Measurements from ENCODE around the gene TSHZ2.
"Not testable (repeated sequence)": the region's sequence is repeated elsewhere in the genome, so short reads cannot be mapped to it uniquely, and the experiment has no call there.

Gene TSHZ2

GRCh38 chr20:53084408-53084997, 112.3 kb downstream of the TSHZ2 start:
- H2AFZ ChIP-seq (ENCODE audit: low read depth): no peak overlapping the region
- H3K4me1 ChIP-seq (ENCODE audit: low read depth, poor library complexity, severe bottlenecking): no peaks in the 10 kb centered on the region
- H3K79me2 ChIP-seq (ENCODE audit: insufficient read depth, low read depth): no peaks in the 10 kb centered on the region
- H4K20me1 ChIP-seq (ENCODE audit: insufficient read depth): no peaks in the 10 kb centered on the region
- H3K27me3 ChIP-seq (ENCODE audit: insufficient read depth, low read depth): no peaks in the 10 kb centered on the region
- no peak overlapping the region for H3K4me3 ChIP-seq (IDR thresholded peaks at IDR 0.05; ENCODE audit: insufficient read depth, low read depth, low read length)
- no peaks in the 10 kb centered on the region for H3K36me3 ChIP-seq (ENCODE audit: insufficient read depth)
- H3K27ac ChIP-seq: no peak overlapping the region
- H3K9ac ChIP-seq: no peak overlapping the region
- TF ChIP-seq, protein P1, sequence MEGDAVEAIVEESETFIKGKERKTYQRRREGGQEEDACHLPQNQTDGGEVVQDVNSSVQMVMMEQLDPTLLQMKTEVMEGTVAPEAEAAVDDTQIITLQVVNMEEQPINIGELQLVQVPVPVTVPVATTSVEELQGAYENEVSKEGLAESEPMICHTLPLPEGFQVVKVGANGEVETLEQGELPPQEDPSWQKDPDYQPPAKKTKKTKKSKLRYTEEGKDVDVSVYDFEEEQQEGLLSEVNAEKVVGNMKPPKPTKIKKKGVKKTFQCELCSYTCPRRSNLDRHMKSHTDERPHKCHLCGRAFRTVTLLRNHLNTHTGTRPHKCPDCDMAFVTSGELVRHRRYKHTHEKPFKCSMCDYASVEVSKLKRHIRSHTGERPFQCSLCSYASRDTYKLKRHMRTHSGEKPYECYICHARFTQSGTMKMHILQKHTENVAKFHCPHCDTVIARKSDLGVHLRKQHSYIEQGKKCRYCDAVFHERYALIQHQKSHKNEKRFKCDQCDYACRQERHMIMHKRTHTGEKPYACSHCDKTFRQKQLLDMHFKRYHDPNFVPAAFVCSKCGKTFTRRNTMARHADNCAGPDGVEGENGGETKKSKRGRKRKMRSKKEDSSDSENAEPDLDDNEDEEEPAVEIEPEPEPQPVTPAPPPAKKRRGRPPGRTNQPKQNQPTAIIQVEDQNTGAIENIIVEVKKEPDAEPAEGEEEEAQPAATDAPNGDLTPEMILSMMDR (conservative IDR thresholded peaks at IDR 0.05; ENCODE audit: low read depth, low read length): no peak
- H3K4me2 ChIP-seq: no peak overlapping the region

GRCh38 chr20:53085720-53086119, 113.6 kb downstream of the TSHZ2 start:
- Histone ChIP-seq H3K27ac (no peak overlapping the region), H3K79me2 (ENCODE audit: insufficient read depth, low read depth) (no peaks in the 10 kb centered on the region), H3K4me1 (ENCODE audit: low read depth, poor library complexity, severe bottlenecking) (no peaks in the 10 kb centered on the region), H3K36me3 (ENCODE audit: insufficient read depth) (no peaks in the 10 kb centered on the region), H4K20me1 (ENCODE audit: insufficient read depth) (no peaks in the 10 kb centered on the region), H2AFZ (ENCODE audit: low read depth) (no peak overlapping the region), H3K9ac (no peak overlapping the region), H3K27me3 (ENCODE audit: insufficient read depth, low read depth) (no peaks in the 10 kb centered on the region), H3K4me2 (no peak overlapping the region), H3K4me3 (IDR thresholded peaks at IDR 0.05; ENCODE audit: insufficient read depth, low read depth, low read length) (no peak overlapping the region)
- TF ChIP-seq, protein P1 (conservative IDR thresholded peaks at IDR 0.05; ENCODE audit: low read depth, low read length): no peak

- no peaks in the 10 kb centered on the region for H3K79me2 ChIP-seq (ENCODE audit: insufficient read depth, low read depth)
- H3K4me2 ChIP-seq: no peak overlapping the region
- no peaks in the 10 kb centered on the region for H4K20me1 ChIP-seq (ENCODE audit: insufficient read depth)
- H3K4me3 ChIP-seq (IDR thresholded peaks at IDR 0.05; ENCODE audit: insufficient read depth, low read depth, low read length): no peak overlapping the region
- no peaks in the 10 kb centered on the region for H3K4me1 ChIP-seq (ENCODE audit: low read depth, poor library complexity, severe bottlenecking)
- no peak overlapping the region for H3K9ac ChIP-seq
- H2AFZ ChIP-seq (ENCODE audit: low read depth): no peak overlapping the region
- H3K27ac ChIP-seq: no peak overlapping the region
- H3K36me3 ChIP-seq (ENCODE audit: insufficient read depth): no peaks in the 10 kb centered on the region
- TF ChIP-seq, protein P1 (conservative IDR thresholded peaks at IDR 0.05; ENCODE audit: low read depth, low read length): no peak
- no peaks in the 10 kb centered on the region for H3K27me3 ChIP-seq (ENCODE audit: insufficient read depth, low read depth)
Observed at GRCh38 chr20:53087037-53087777, 115.0 kb downstream of the TSHZ2 start.

DNA sequence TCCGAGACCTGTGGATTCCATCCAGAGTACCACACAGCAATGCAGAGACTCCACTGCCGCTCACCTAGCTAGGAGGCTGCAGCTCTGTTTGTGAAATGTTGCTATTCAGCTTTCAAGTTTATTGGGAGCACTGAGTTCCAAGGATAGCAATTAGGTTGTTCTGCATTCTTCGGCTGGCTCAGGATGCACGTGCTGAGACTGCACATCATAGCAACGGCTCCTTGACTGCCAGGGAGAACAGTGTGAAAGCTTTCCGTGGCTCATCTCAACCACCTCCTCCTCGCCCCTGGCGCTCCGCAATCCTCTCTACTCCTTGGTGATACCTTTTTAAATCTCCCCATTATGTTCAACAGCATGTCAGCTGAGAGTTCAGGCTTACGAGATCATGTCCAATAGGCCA, 116.6 kb downstream of the TSHZ2 start:
- Histone ChIP-seq H3K4me3 (IDR thresholded peaks at IDR 0.05; ENCODE audit: insufficient read depth, low read depth, low read length) (no peak overlapping the region), H3K4me2 (no peak overlapping the region), H4K20me1 (ENCODE audit: insufficient read depth) (no peaks in the 10 kb centered on the region), H3K9ac (no peak overlapping the region), H3K27ac (no peak overlapping the region), H3K36me3 (ENCODE audit: insufficient read depth) (no peaks in the 10 kb centered on the region), H3K4me1 (ENCODE audit: low read depth, poor library complexity, severe bottlenecking) (no peaks in the 10 kb centered on the region), H2AFZ (ENCODE audit: low read depth) (no peak overlapping the region), H3K79me2 (ENCODE audit: insufficient read depth, low read depth) (no peaks in the 10 kb centered on the region), H3K27me3 (ENCODE audit: insufficient read depth, low read depth) (no peaks in the 10 kb centered on the region)
- TF ChIP-seq, protein P1 (conservative IDR thresholded peaks at IDR 0.05; ENCODE audit: low read depth, low read length): no peak

DNA sequence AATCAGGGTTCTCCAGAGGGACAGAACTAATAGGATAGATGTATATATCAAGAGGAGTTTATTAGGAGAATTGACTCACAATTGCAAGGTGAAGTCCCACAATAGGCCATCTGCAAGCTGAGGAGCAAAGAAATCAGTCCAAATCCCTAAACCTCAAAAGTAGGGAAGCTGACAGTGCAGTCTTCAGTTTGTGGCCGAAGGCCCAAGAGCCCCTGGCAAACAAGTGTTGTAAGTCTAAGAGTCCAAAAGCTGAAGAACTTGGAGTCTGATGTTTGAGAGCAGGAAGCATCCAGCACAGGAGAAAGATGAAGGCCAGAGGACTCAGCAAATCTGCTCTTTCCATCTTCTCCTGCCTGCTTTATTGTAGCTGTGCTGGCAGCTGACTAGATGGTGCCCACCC, 117.7 kb downstream of the TSHZ2 start:
- not testable (repeated sequence) for H3K9ac ChIP-seq; H3K4me3 ChIP-seq (IDR thresholded peaks at IDR 0.05; ENCODE audit: insufficient read depth, low read depth, low read length); H3K79me2 ChIP-seq (ENCODE audit: insufficient read depth, low read depth); H4K20me1 ChIP-seq (ENCODE audit: insufficient read depth); H2AFZ ChIP-seq (ENCODE audit: low read depth); H3K4me1 ChIP-seq (ENCODE audit: low read depth, poor library complexity, severe bottlenecking); H3K4me2 ChIP-seq; H3K27ac ChIP-seq; H3K27me3 ChIP-seq (ENCODE audit: insufficient read depth, low read depth); H3K36me3 ChIP-seq (ENCODE audit: insufficient read depth)
